ENCODE data around the gene DNASE1L3.

DNASE1L3 gene

GRCh38 chr3:58200121-58200709, 10.6 kb downstream of the DNASE1L3 start:
- DNase-seq: no peak

GRCh38 chr3:58198804-58199203, 12.0 kb downstream of the DNASE1L3 start:
- no peak for DNase-seq

- no peak for DNase-seq
Measured at GRCh38 chr3:58198362-58198761, 12.4 kb downstream of the DNASE1L3 start.

GRCh38 chr3:58197588-58197987, 13.2 kb downstream of the DNASE1L3 start:
- DNase-seq: no peak

GRCh38 chr3:58193682-58194407, 16.9 kb downstream of the DNASE1L3 start:
- DNase-seq: no peak

GRCh38 chr3:58192069-58192468, 18.7 kb downstream of the DNASE1L3 start:
- DNase-seq: no peak

- DNase-seq: no peak
Measured at GRCh38 chr3:58191361-58191991, 19.3 kb downstream of the DNASE1L3 start.

GRCh38 chr3:58190882-58191281, 19.9 kb downstream of the DNASE1L3 start:
- DNase-seq: no peak

- no peak for DNase-seq
Measured at GRCh38 chr3:58190291-58190690, 20.5 kb downstream of the DNASE1L3 start.

- no peak for DNase-seq
Measured at GRCh38 chr3:58189691-58190090, 21.1 kb downstream of the DNASE1L3 start.

- DNase-seq: no peak
Measured at GRCh38 chr3:58188921-58189451, 21.8 kb downstream of the DNASE1L3 start.

GRCh38 chr3:58188173-58188564, 22.6 kb downstream of the DNASE1L3 start:
- DNase-seq: no peak

- no peak for DNase-seq
Measured at GRCh38 chr3:58184982-58185360, 25.8 kb downstream of the DNASE1L3 start.

- no peak for DNase-seq
Measured at GRCh38 chr3:58184309-58184981, 26.3 kb downstream of the DNASE1L3 start.

GRCh38 chr3:58183891-58184290, 26.9 kb downstream of the DNASE1L3 start:
- DNase-seq: no peak

- DNase-seq: no peak
Measured at GRCh38 chr3:58183221-58183620, 27.6 kb downstream of the DNASE1L3 start.

GRCh38 chr3:58180940-58181587, 29.7 kb downstream of the DNASE1L3 start:
- DNase-seq: no peak

- DNase-seq: no peak
Measured at GRCh38 chr3:58180099-58180880, 30.5 kb downstream of the DNASE1L3 start.

GRCh38 chr3:58179235-58180098, 31.3 kb downstream of the DNASE1L3 start:
- DNase-seq: no peak

- no peak for DNase-seq
Measured at GRCh38 chr3:58178528-58179234, 32.1 kb downstream of the DNASE1L3 start.
